Endothelial cell of umbilical vein (primary cell): ENCODE data around the gene MAFF.

Source experiments
- POLR2A ChIP-seq: IDR thresholded peaks from 2 replicates; pipeline ENCODE4 v1.6.1; 2012; ENCODE audit warnings: low read depth, mild to moderate bottlenecking, control low read depth, low read length
- TF ChIP-seq, protein P1 (sequence below), 2 donors: IDR thresholded peaks; 1 replicate in 1 of 2; 2 replicates in 1 of 2; pipeline ENCODE4 v1.5.1; 2011; ENCODE audit warnings: low read length in 2 of 2, mild to moderate bottlenecking in 2 of 2, moderate library complexity in 2 of 2, control low read depth in 1 of 2, inconsistent platforms in 1 of 2, low read depth in 1 of 2; ENCODE audit not compliant: insufficient read depth in 1 of 2; ENCODE audit errors: extremely low read depth in 1 of 2

DNA sequence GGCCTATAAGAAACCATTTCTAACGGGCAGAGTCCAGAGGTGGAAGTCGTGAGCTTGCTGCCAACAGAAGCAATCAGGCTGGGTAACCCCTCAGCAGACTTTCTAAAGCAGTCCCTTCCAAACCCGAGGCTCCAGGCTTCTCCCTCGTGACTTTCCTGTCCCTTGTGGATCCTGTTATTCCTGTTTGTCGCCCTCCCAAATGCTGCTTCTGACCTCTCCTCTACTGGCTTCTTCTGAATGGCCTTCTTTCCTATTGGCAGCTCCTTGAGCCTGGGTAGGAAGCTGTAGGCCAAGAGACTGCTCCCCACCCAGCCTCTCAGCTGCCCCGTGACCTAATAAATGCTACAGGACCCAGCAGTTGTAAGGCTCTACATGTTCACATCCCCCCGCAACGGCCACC, 35.0 kb downstream of the MAFF start:
- no peak for TF ChIP-seq POLR2A
- TF ChIP-seq, protein P1, sequence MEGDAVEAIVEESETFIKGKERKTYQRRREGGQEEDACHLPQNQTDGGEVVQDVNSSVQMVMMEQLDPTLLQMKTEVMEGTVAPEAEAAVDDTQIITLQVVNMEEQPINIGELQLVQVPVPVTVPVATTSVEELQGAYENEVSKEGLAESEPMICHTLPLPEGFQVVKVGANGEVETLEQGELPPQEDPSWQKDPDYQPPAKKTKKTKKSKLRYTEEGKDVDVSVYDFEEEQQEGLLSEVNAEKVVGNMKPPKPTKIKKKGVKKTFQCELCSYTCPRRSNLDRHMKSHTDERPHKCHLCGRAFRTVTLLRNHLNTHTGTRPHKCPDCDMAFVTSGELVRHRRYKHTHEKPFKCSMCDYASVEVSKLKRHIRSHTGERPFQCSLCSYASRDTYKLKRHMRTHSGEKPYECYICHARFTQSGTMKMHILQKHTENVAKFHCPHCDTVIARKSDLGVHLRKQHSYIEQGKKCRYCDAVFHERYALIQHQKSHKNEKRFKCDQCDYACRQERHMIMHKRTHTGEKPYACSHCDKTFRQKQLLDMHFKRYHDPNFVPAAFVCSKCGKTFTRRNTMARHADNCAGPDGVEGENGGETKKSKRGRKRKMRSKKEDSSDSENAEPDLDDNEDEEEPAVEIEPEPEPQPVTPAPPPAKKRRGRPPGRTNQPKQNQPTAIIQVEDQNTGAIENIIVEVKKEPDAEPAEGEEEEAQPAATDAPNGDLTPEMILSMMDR (IDR thresholded peaks at IDR 0.05; ENCODE audit: extremely low read depth in 1 of 2, insufficient read depth in 1 of 2, low read depth in 1 of 2, low read length in 2 of 2) = no peak
